Vagina (tissue), 2 donors: ENCODE results near the gene CTAGE1. TPM values are rescaled to one million over a fixed set of nuclear protein-coding genes. Genes with fewer than 3 reads are reported as not detected.

ENCODE experiments used
- DNase-seq, 2 donors: peaks; one replicate each; pipeline ENCODE4 v3.0.0-alpha.2; 2017; ENCODE audit errors: extremely low spot score in 2 of 2
- H3K27ac ChIP-seq: fragments of 200-600 bp; sonication (generic); one replicate; pipeline ENCODE4 v1.5.1; 2019
- H3K27me3 ChIP-seq: fragments of 200-600 bp; sonication (generic); one replicate; pipeline ENCODE4 v1.5.1; 2019
- H3K36me3 ChIP-seq, 2 donors: fragments of 200-600 bp; sonication (generic); one replicate each; pipeline ENCODE4 v1.5.1; 2017 to 2019
- H3K4me1 ChIP-seq: fragments of 200-600 bp; sonication (generic); one replicate; pipeline ENCODE4 v1.5.1; 2019
- H3K4me3 ChIP-seq, 2 donors: fragments of 200-600 bp; sonication (generic); 1 replicate in 1 of 2; 2 replicates in 1 of 2; pipeline ENCODE4 v1.5.1; 2016 to 2019
- H3K9me3 ChIP-seq: fragments of 200-600 bp; sonication (generic); one replicate; pipeline ENCODE4 v1.5.1; 2019
- POLR2A ChIP-seq, 2 donors: fragments of 450-650 bp; IDR thresholded peaks; one replicate each; pipeline ENCODE4 v1.6.1; 2017; ENCODE audit warnings: antibody characterized with exemption in 2 of 2, mild to moderate bottlenecking in 2 of 2, moderate library complexity in 2 of 2
- POLR2AphosphoS5 ChIP-seq, 2 donors: sonication (generic); formaldehyde crosslinking; IDR thresholded peaks; one replicate each; pipeline ENCODE4 v1.9.0; 2017; ENCODE audit warnings: antibody characterized with exemption in 2 of 2, mild to moderate bottlenecking in 2 of 2, low read depth in 1 of 2; ENCODE audit not compliant: insufficient read depth in 1 of 2
- intact Hi-C: fragments of 100-400 bp; cut with DNase I; formaldehyde crosslinking; loops from one replicate; pipeline ENCODE4 v1.15.1; 2023
- total RNA-seq: library from RNA; depleted of rRNA; stranded (reverse); fragments of >200 nt; gene quantifications from one replicate; pipeline ENCODE4 v1.2.3, GENCODE V29; 2016
- TF ChIP-seq, protein P1 (sequence below), 3 experiments: fragments of 450-650 bp in 2 of 3; fragments of 200-600 bp in 1 of 3; sonication (generic) in 1 of 3; IDR thresholded peaks; one replicate each; pipeline ENCODE4 v1.5.1; 2017 to 2019; ENCODE audit warnings: antibody characterized with exemption in 3 of 3, mild to moderate bottlenecking in 2 of 3, moderate library complexity in 2 of 3

Gene CTAGE1
- total RNA-seq, 1 donor from 2014 or later, result not detected

DNA sequence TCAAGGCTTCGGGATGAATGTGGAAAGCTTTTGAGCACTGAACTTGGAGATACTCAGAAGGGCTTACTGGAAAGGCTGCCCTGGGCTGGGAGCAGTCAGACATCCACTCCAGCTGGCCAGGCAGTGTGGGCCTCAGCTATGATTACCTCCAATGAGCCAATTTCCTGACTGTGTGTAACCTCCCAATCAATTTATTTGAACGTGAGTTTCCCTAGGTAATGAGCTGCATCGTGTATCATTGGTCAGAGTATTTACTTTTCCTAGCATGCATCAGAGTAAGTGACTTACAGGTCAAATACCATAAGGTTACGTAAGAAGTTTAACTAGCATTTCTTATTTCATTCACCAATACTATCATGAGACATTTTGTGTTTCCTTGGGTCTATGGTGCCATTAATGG, 11.0 kb upstream of the CTAGE1 start:
- no peak for DNase-seq
- Histone ChIP-seq H3K4me3 (no peak overlapping the region), H3K9me3 (no peaks in the 10 kb centered on the region), H3K4me1 (peaks cover 10% of the 10 kb centered on the region), H3K27ac (no peak overlapping the region), H3K27me3 (no peaks in the 10 kb centered on the region), H3K36me3 (no peaks in the 10 kb centered on the region)
- TF ChIP-seq, protein P1, sequence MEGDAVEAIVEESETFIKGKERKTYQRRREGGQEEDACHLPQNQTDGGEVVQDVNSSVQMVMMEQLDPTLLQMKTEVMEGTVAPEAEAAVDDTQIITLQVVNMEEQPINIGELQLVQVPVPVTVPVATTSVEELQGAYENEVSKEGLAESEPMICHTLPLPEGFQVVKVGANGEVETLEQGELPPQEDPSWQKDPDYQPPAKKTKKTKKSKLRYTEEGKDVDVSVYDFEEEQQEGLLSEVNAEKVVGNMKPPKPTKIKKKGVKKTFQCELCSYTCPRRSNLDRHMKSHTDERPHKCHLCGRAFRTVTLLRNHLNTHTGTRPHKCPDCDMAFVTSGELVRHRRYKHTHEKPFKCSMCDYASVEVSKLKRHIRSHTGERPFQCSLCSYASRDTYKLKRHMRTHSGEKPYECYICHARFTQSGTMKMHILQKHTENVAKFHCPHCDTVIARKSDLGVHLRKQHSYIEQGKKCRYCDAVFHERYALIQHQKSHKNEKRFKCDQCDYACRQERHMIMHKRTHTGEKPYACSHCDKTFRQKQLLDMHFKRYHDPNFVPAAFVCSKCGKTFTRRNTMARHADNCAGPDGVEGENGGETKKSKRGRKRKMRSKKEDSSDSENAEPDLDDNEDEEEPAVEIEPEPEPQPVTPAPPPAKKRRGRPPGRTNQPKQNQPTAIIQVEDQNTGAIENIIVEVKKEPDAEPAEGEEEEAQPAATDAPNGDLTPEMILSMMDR (IDR thresholded peaks at IDR 0.05), result no peak
- no peak for TF ChIP-seq POLR2A (IDR thresholded peaks at IDR 0.05)
- intact Hi-C loops, result no loop called here

DNA sequence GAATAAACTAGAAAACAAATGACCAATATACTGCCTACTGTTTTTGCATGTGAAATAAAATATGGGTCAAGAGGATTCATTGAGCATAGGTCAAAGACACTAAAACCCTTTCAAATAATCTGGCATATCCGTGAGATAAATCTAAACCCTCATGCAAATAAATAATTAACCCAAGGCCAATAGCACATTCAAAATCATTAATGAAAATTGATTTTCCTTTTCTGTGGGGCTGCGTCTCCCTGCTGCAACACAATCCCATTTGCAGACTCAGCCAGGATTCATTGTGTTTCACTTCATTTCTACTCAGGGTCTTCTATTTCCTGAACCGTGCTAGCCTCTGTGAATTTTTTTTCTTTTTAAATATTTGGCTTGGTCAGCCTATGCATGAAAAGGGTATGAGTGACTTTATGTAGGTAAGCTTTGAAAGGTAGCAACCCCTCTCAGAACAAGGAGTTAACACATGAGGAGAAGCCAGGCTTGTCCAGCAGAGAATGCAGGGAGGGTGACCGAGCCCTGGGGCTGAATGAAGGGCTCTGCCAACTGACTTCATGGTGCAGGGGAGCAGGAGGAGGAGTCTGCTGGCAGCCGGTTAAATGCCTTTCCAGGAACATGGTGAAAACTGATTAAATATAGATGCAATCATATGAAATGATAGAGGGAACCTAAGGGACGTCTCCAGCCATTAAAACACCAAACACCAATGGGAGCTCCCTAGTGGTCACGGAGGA, 10.3 kb upstream of the CTAGE1 start:
- DNase-seq, result no peak
- intact Hi-C loops, result no loop called here
- no peak overlapping the region for H3K4me3 ChIP-seq
- H3K4me1 ChIP-seq, result peaks cover 12% of the 10 kb centered on the region
- H3K27me3 ChIP-seq, result no peaks in the 10 kb centered on the region
- no peaks in the 10 kb centered on the region for H3K36me3 ChIP-seq
- no peak for TF ChIP-seq POLR2A (IDR thresholded peaks at IDR 0.05)
- TF ChIP-seq, protein P1 (IDR thresholded peaks at IDR 0.05), result no peak
- TF ChIP-seq POLR2AphosphoS5 (IDR thresholded peaks at IDR 0.05; ENCODE audit: insufficient read depth in 1 of 2, low read depth in 1 of 2), result no peak
- no peaks in the 10 kb centered on the region for H3K9me3 ChIP-seq
- no peak overlapping the region for H3K27ac ChIP-seq

DNA sequence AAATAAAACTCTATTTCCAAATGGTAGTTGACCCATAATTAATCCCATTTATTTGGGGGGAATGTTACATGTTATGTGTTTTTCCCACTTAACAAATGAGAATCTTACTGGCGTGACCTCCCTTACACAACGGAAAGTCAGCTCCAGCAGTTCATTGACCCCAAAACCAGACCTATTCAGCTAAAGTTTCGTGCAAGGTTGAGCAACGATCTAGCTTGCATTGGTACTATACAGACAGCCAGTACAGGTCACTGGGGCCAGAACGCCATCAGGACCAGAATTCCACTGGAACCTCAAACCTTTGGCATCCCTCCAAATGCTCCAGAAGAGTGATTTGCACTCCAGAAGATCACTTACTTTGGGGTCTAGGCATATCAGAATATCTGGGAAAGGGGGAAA, 6.8 kb upstream of the CTAGE1 start:
- TF ChIP-seq, protein P1 (IDR thresholded peaks at IDR 0.05), result no peak
- no peak for TF ChIP-seq POLR2AphosphoS5 (IDR thresholded peaks at IDR 0.05; ENCODE audit: insufficient read depth in 1 of 2, low read depth in 1 of 2)
- TF ChIP-seq POLR2A (IDR thresholded peaks at IDR 0.05), result no peak
- Histone ChIP-seq H3K27ac (no peak overlapping the region), H3K27me3 (no peaks in the 10 kb centered on the region), H3K36me3 (no peaks in the 10 kb centered on the region), H3K4me1 (peaks cover 5% of the 10 kb centered on the region), H3K4me3 (no peak overlapping the region), H3K9me3 (no peaks in the 10 kb centered on the region)
- intact Hi-C loops, result no loop called here
- DNase-seq, result no peak

- TF ChIP-seq POLR2A (IDR thresholded peaks at IDR 0.05), result no peak
- TF ChIP-seq, protein P1 (IDR thresholded peaks at IDR 0.05), result no peak
- TF ChIP-seq POLR2AphosphoS5 (IDR thresholded peaks at IDR 0.05; ENCODE audit: insufficient read depth in 1 of 2, low read depth in 1 of 2), result no peak
- no peak overlapping the region for H3K27ac ChIP-seq
- no peaks in the 10 kb centered on the region for H3K9me3 ChIP-seq
- no peaks in the 10 kb centered on the region for H3K36me3 ChIP-seq
- no peak for DNase-seq
- H3K4me1 ChIP-seq, result peaks cover 5% of the 10 kb centered on the region
- intact Hi-C loops, result no loop called here
- H3K4me3 ChIP-seq, result no peak overlapping the region
- H3K27me3 ChIP-seq, result no peaks in the 10 kb centered on the region
These were observed 6.3 kb upstream of the CTAGE1 start for GRCh38 chr18:22423878-22424564.
